Activated effector memory CD4-positive, alpha-beta T cell treated with Interleukin-2 at 50 U/mL for 16 hours (primary cell): ENCODE results near the gene MCAM.

Experiments used
- DNase-seq: peaks from one replicate; pipeline ENCODE4 v3.0.0-alpha.2; 2020

Gene MCAM

DNA sequence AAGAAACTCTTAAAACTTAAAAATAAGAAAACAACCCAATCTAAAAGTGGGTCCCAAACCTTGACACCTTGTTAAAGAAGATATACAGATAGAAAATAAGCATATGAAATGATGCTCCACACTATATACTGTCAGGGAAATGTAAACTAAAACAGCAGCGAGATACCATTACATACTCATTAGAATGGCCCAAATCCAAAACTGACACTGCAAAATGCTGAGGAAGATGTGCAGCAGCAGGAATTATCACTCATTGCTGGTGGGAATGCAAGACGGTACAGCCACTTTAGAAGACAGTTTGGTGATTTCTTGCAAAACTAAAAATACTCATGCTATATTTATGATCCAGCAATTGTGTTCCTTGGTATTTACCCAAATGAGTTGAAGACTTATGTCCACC is 12.4 kb upstream of the MCAM start:
- DNase-seq = no peak

GRCh38 chr11:119324189-119324588 is 7.3 kb upstream of the MCAM start:
- no peak for DNase-seq

DNA sequence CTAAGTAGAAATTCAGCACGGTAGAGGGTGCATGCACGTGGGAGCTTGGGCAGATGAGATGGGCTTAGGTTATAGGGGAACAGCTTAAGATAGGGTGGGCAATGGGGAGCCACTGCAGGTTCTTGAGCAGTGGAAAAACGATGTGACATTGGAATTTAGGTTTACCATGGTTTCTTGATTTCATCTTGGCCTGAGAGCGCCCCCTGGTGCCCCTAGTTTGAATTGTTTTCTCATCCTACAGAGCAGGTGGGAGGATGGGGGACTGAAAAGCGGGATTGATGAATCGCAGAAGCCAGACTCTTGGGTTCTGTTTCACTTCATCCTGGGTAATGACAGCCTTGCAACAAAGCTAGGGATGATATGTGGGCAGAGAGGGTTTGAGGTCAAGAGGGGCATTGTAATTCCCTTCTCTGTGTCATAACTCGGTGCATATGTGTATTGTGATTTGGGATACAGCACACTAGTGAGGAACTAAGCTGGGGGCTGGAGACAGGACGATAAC is 6.7 kb upstream of the MCAM start:
- DNase-seq = peak; percentile 58

DNA sequence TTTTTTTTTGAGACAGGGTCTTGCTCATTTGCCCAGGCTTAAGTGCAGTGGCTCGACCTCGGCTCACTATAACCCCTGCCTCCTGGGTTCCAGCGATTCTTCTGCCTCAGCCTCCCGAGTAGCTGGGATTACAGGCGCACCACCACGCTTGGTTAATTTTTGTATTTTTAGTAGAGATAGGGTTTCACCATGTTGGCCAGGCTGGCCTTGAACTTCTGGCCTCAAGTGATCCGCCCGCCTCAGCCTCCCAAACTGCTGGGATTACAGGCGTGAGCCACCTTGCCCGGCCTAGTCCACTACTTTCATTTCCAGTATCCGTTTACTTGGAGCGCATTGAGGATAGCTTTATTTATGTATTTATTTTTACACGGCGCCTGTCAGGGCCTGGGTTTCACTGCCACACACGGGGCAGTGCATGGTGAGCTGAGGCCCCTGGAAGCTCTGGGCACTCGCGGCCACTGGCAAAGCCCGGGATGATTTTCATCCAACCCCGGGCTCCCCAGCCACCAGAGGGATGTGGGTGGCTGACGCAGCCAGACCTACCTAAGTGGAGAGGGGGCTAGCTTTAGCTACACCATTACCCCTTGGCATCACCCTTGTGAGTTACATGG is 6.1 kb upstream of the MCAM start:
- no peak for DNase-seq

- DNase-seq = no peak
These were observed 5.4 kb upstream of the MCAM start for GRCh38 chr11:119322360-119322739.

GRCh38 chr11:119320776-119321524 is 4.0 kb upstream of the MCAM start:
- DNase-seq = peak; percentile 44

- no peak for DNase-seq
These were observed 3.4 kb upstream of the MCAM start for GRCh38 chr11:119320240-119320775.

DNA sequence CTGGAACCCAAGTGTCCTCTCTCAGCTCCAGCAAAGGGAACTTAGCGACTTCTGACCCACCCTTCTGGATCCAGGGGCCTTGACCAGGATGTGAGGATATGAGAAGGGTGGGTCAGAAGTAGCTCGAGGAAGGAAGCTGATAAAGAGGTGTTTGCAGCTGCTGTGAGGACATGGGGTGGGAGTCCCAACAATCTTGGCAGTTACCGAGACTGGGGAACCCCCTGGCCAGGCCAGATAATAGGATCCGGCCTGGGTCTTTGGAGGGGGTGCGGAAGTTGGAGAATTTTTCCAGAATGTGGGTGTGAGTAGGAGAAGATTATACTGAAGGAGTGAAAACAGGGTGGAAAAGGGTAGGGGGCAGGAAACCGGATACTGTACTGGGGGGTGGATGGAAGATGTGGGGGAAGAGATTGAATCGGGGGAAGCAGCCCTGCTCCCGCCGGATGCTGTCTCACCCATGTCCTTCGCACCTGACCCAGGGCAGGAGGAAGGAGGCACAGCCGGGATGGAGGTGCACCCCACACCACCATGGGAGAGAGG is 2.8 kb upstream of the MCAM start:
- DNase-seq = no peak

DNA sequence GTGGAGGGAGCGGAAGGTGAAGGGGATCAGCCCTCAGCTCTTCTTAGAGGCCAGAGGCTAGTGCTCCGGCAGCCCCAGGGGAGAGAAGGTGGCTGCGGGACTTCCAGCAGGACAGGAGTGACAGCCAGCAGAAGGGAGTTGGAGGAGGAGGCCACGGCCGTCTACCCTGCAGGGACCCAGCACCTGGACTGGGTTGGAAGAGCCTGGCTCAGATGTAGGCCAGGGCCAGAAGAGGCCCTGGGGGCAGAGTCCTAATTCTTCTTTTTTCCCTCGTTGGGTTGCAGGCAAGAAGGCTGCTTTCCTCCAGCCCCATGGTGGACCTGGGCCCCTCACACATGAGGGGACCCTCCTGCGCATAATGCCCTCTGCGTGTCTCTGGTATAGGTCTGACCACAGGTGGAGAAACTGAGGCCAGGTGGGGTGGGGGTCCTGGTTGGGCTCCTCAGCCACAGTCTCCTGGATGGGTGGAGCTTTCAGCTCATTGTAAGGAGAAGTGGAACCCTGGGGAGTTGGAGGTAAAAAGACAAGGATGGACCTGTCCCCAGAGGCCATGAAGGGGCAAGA is 2.3 kb upstream of the MCAM start:
- no peak for DNase-seq

DNA sequence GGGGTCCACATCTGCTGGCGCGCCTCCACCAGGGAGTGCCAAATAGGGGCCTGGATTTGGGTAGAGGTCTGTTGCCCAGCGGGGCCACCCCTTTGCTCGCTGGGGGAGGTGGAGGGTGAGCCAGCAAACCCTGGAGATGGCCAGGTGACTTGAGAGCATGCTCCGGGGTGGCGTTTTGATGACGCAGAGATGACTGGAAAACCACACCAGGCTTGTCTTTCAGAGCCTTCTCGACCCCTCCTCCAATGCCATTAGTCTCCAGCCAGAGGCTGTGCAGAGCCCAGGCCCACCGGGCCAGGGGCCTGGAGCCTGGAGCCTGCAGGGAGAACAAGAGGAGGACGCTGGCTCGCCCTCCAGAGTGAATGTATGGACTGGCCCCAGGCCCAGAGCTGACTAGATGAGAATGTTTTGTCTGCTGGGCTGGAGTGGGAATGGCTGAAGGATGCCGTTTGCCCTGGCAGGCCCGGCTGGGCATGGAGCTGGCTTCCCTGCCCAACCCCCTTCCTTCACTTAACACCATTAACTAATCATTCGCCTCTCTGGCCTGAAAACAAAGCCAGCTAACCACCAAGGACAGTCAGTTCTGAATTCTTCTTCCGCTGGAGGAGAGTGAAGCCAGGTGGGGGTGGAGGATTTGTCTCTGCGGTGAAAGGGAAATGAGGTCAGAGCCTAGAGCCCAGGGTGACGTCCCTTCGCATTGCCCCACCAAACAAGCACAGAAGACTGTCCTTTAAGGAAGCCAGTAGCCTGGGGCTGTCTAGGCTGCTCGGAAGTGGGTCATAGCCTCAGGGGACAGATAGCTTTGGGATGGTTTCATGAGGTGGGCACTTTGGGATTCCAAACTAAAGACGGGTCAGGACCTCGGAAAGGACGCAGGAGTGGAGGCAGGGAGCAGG is 1.6 kb upstream of the MCAM start:
- DNase-seq = no peak

DNA sequence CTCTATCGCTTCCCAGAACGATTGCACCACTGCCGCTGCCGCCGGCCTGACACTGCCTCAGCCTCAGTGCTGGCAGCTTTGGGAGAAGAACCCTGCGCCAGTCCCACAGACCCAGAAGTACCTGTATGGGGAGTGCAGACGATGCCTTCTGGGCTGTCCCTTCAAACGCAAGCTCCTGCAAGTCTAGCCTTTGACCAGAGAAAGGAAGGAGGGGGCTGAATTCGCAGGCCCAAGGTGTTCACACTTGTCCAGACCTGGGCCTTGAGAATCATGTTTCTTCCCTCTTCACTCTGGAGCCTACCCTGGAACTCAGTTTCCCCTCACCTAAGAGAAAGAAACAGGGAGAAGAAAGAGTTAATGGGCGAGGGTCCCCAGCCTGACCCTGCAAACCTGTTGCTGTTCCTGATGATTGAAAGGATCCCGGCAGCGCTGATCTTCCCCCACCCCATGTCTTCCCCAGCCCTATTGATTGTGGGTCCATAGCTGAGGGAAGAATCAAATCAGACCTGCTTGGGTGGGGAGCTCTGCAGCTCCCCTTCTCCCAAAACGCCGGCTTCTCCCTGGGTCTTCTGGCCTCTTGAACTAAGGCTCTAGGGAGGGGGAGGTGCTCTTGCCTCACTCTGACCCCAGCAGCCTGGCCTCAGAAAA is 786 bp upstream of the MCAM start:
- no peak for DNase-seq

GRCh38 chr11:119316016-119316728 is 758 bp downstream of the MCAM start:
- no peak for DNase-seq

DNA sequence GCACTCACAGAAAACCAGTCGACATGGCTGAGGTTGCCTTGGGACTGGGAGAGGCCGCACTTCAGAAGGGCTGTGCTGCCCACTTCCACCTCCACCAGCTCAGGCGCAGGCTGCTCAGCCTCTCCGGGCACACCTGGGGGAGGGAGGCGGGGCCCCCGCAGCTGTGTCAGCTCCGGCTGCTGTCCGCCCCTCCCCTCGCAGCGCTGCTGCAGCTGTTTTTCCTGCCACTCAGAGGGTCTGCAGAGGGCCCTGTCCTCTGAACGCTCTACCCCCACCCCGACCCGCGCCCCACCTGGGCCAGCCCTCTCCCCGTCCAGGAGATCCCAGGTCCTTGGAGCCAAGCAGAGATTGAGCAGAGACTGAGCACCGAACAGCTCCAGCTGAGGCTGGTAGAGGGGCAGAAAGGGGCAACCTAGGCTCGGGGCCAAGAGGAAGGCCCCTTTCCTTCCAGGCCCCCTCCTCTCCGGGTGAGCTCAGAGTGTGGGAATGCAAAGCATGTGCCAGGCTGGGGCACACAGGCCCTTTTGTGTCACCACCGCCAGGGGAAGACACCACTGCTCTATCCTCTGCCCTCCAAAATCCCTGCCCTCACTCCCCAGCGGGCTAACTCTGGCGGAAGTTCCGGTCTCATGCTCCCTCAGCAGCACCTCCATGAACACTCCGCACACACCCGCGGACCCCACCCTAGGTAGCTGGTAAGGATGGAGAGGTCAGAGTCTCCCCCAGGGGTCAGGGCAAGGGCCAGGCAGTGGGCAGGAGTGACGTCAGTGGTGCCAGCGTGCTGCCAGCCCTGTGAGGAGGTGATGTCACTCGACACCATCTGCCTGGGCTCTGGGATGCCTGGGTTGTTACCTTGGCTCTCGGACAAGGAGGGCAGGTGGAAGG is 1.6 kb downstream of the MCAM start:
- DNase-seq = no peak

- DNase-seq = no peak
These were observed 2.2 kb downstream of the MCAM start for GRCh38 chr11:119314726-119315125.

DNA sequence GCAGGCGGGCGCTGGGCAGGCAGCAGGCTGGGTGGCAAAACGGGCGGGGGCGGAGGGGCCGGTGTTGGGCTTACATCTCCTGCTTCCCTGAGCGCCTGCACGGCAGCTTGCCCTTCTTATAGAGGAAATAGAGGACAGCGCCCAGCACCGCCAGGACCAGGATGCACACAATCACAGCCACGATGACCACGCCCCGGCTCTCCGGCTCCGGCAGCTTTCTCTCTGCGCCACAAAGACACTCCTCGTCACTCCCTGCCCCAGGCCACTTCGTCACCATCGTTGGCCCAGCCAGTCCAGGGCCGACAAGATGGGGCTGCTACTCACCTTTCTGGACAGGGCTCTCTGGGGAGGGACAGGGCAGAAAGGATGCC is 6.3 kb downstream of the MCAM start:
- no peak for DNase-seq

GRCh38 chr11:119309953-119310681 is 6.8 kb downstream of the MCAM start:
- no peak for DNase-seq

DNA sequence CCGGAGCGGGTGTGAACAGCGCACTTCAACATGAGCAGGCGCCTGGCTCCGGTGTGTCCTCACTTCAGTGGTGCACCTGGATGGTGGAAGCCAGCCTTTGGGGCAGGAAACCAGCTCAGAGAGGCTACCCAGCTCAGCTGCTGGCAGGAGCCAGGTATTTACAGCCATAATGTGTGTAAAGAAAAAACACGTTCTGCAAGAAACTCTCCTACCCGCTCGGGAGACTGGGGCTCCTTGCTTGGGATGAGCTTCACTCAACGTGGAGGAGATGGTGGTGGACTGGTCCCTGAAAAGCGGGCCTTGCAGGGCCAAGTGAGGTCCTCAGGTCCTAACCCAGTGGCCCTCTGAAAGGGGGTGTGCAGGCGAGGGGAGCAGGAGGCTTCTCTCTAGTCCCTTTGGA is 7.5 kb downstream of the MCAM start:
- DNase-seq = no peak

DNA sequence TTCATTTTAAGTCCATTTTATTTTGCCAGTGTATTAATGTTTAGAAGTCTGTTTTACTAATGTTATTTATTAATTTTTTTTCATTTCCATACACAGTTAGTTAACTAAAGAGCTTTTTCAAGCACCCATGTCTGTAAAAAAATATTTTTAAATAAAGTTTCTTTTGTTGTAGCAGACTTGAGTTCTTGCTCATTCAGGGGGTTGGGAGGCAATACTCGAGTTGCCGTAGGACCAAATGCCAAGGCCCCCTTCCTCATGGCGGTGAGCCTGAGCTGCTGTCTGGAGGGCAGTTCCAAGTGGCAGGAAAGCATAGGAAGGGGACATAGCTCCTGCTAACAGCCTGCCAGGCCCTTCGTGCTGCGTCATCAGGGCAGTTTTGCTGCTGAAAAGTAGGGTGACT is 9.0 kb downstream of the MCAM start:
- DNase-seq = no peak

DNA sequence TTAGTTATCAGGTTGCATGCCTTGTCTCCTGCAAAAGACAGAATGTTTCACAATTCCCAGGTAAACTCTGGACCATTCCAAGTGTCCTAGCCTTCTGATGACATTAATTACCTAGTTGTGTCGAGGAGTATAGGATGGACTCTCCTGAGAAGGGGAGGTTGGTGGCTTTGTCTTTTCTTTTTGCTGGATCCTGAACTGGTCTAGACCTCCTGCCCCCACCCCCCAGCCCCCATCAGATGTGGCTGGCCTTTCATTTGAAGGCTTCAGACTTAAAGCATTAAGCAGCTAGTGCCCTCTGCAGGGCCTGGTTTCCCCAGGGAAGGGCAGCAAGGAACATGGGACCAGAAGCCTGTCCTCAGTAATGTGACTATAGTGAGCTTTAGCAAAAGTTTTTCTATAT is 9.7 kb downstream of the MCAM start:
- no peak for DNase-seq

DNA sequence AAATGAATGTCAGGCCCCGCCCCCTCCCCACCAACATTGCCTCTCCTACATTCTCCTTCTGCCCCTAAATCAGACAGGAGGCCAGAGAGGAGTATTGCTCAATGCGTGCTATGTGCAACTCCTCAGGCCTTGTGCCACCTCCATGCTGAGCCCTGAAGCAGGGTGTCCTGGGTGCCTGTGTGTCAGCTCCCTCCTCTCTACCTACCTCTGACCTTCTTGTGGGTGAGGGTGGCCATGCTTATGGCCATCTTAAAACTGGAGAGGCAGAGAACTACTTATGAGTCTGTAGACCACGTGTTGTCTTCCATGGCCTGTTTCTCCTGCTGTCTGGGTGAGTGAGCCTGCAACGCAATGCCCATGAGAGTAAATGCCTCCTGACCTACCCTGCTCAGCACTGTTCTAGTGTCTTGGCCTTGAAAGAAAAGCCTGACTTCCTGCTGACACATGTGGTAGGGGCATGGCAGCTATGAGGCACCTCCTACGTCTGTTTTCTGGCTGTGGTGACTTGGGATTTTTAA is 10.5 kb downstream of the MCAM start:
- no peak for DNase-seq
